Measurements from ENCODE around the gene ITPR3. TPM values are rescaled to one million over a fixed set of nuclear protein-coding genes. Genes with fewer than 3 reads are reported as not detected.
"Not testable (repeated sequence)": the region's sequence is repeated elsewhere in the genome, so short reads cannot be mapped to it uniquely, and the experiment has no call there.

The ITPR3 gene
- total and polyA plus RNA-seq, 2 experiments from 2014 or later = 4.9 to 10.4 TPM

DNA sequence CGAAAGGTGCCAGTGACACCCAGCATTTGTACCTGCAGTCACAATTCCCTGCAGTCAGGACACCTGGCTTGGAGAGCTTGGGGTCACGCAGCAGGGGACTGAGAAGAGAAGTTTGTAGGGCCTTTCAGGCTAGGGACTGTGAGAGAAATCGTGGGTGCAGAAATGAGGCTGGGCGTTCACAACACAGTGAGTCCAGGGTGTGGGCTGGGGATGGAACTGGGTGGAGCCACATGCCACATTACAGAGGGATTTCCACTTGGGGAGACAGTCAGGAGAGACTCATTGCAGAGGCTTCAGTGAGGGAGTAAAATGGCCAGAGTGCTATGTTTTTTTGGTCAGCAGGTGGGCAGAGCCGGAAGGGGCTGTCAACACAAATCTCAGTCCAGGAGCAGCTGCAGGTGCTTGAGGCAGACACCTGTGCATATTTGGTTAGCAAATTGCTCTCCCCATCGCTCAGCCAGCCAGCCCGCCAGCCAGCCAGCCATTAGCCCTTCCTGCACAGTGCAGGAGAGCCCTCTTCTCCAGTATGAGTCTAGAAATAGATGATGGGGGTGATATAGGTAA lies 7.4 kb downstream of the ITPR3 start:
- Histone ChIP-seq H3K9me2 (ENCODE audit: insufficient read depth) (no peaks in the 10 kb centered on the region), H3F3A (ENCODE audit: insufficient read depth) (no peaks in the 10 kb centered on the region), H3K27ac (no peak overlapping the region), H3K27me3 (replicated peaks; ENCODE audit: insufficient read depth) (no peaks in the 10 kb centered on the region), H3K9me3 (ENCODE audit: low read depth) (no peaks in the 10 kb centered on the region), H3K4me1 (ENCODE audit: insufficient read depth) (peaks cover 5% of the 10 kb centered on the region; the same call in 1 of the 2 replicates), H3K36me3 (ENCODE audit: low read depth) (no peaks in the 10 kb centered on the region), H3K79me2 (ENCODE audit: insufficient read depth) (peaks cover 22% of the 10 kb centered on the region), H3K4me3 (no peak overlapping the region), H4K20me1 (ENCODE audit: insufficient read depth) (no peaks in the 10 kb centered on the region), H2AFZ (no peak overlapping the region), H3K4me2 (ENCODE audit: unreplicated experiment) (no peak overlapping the region), H3K9ac (no peak overlapping the region)
- in situ Hi-C loops (cut with MboI) = no loop called here
- DNase-seq = peak; percentile 20
- TF ChIP-seq EZH2 (IDR thresholded peaks at IDR 0.05; ENCODE audit: insufficient read depth, poor library complexity, severe bottlenecking) (no peak), EZH2phosphoT487 (IDR thresholded peaks at IDR 0.05; ENCODE audit: insufficient read depth, low read depth) (no peak)
- 71 to 78% methylated on average over 7 of the region's 7 CpGs for WGBS, 2 experiments (ENCODE audit: low coverage in 1 of 2, low lambda C conversion rate in 2 of 2, missing lambda C conversion rate in 2 of 2)

- Histone ChIP-seq H4K20me1 (ENCODE audit: insufficient read depth) (no peaks in the 10 kb centered on the region), H3K4me2 (ENCODE audit: unreplicated experiment) (no peak overlapping the region), H3K4me3 (no peak overlapping the region), H3K27ac (no peak overlapping the region), H3K79me2 (ENCODE audit: insufficient read depth) (peaks cover 9% of the 10 kb centered on the region), H3K9me3 (ENCODE audit: low read depth) (no peaks in the 10 kb centered on the region), H3K9ac (no peak overlapping the region), H3K27me3 (replicated peaks; ENCODE audit: insufficient read depth) (no peaks in the 10 kb centered on the region), H3K9me2 (ENCODE audit: insufficient read depth) (no peaks in the 10 kb centered on the region), H3K4me1 (ENCODE audit: insufficient read depth) (peaks cover 10% of the 10 kb centered on the region), H3F3A (ENCODE audit: insufficient read depth) (no peaks in the 10 kb centered on the region), H3K36me3 (ENCODE audit: low read depth) (no peaks in the 10 kb centered on the region), H2AFZ (no peak overlapping the region)
- TF ChIP-seq EZH2phosphoT487 (IDR thresholded peaks at IDR 0.05; ENCODE audit: insufficient read depth, low read depth) (no peak), EZH2 (IDR thresholded peaks at IDR 0.05; ENCODE audit: insufficient read depth, poor library complexity, severe bottlenecking) (no peak)
- in situ Hi-C loops (cut with MboI) = no loop called here
- no peak for DNase-seq
- 86 to 88% methylated on average over 10 of the region's 10 CpGs for WGBS, 2 experiments (ENCODE audit: low coverage in 1 of 2, low lambda C conversion rate in 2 of 2, missing lambda C conversion rate in 2 of 2)
These were observed 8.9 kb downstream of the ITPR3 start for GRCh38 chr6:33630014-33630413.

DNA sequence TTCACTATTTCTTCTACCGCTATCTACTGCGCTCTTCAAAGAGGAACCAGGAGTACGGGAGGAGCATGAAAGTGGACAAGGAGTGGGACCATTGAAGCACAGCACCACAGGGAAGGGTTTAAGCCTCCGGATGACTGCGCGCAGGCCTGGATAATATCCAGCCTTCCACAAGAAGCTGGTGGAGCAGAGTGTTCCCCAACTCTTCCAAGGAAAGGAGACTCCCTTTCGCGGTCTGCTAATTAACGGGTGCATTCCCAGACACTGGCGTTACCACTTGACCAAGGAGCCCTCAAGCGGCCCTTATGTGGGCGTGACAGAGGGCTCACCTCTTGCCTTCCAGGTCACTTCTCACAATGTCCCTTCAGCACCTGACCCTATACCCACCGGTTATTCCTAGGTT lies 10.4 kb downstream of the ITPR3 start:
- H4K20me1 ChIP-seq (ENCODE audit: insufficient read depth); DNase-seq; H3K79me2 ChIP-seq (ENCODE audit: insufficient read depth); H3K9me3 ChIP-seq (ENCODE audit: low read depth); H3F3A ChIP-seq (ENCODE audit: insufficient read depth); H2AFZ ChIP-seq; H3K4me2 ChIP-seq (ENCODE audit: unreplicated experiment); H3K9ac ChIP-seq; H3K27me3 ChIP-seq (replicated peaks; ENCODE audit: insufficient read depth); H3K36me3 ChIP-seq (ENCODE audit: low read depth); H3K4me3 ChIP-seq; in situ Hi-C loops (cut with MboI); H3K9me2 ChIP-seq (ENCODE audit: insufficient read depth); H3K27ac ChIP-seq: not testable (repeated sequence)
- WGBS, 2 experiments (ENCODE audit: low coverage in 1 of 2, low lambda C conversion rate in 2 of 2, missing lambda C conversion rate in 2 of 2) = 94 to 95% methylated on average over 13 of the region's 13 CpGs
- peaks cover 10% of the 10 kb centered on the region for H3K4me1 ChIP-seq (ENCODE audit: insufficient read depth)

DNA sequence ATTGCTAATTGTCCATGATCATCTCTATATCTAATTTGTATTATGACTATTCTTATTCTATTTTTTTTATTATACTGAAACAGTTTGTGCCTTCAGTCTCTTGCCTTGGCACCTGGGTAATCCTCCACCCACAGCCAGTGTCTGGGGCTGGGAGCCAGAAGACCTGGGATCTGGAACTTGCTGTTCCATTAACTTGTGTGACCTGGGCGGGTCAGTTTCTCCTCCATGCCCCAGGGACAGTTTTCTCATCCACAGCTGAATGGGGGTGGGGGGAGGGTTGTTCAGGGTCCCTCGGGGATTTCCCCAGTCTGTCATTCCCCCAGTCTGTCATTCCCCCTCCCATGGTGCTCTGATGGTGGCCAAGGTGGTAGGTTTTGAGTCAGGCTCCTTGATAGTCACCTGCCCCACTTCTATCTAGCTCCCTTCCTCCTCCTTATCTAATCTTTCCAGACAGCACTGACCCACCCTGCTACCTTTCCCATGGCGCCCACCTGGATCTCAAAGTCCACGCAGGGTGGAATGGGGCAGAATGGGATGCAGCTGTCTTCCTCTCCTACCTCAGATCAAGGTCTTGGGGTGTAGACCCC lies 10.9 kb downstream of the ITPR3 start:
- Histone ChIP-seq H3K36me3 (ENCODE audit: low read depth) (no peaks in the 10 kb centered on the region), H2AFZ (no peak overlapping the region), H3K4me2 (ENCODE audit: unreplicated experiment) (no peak overlapping the region), H3K9me2 (ENCODE audit: insufficient read depth) (no peaks in the 10 kb centered on the region), H3K4me1 (ENCODE audit: insufficient read depth) (peaks cover 10% of the 10 kb centered on the region), H3K79me2 (ENCODE audit: insufficient read depth) (no peaks in the 10 kb centered on the region), H3K9me3 (ENCODE audit: low read depth) (no peaks in the 10 kb centered on the region), H3K4me3 (no peak overlapping the region), H3K27ac (no peak overlapping the region), H3F3A (ENCODE audit: insufficient read depth) (no peaks in the 10 kb centered on the region), H3K27me3 (replicated peaks; ENCODE audit: insufficient read depth) (no peaks in the 10 kb centered on the region), H3K9ac (no peak overlapping the region), H4K20me1 (ENCODE audit: insufficient read depth) (no peaks in the 10 kb centered on the region)
- no peak for DNase-seq
- WGBS, 2 experiments (ENCODE audit: low coverage in 1 of 2, low lambda C conversion rate in 2 of 2, missing lambda C conversion rate in 2 of 2) = 83 to 85% methylated on average over 4 of the region's 4 CpGs
- in situ Hi-C loops (cut with MboI) = no loop called here
- no peak for TF ChIP-seq EZH2phosphoT487 (IDR thresholded peaks at IDR 0.05; ENCODE audit: insufficient read depth, low read depth)
- no peak for TF ChIP-seq EZH2 (IDR thresholded peaks at IDR 0.05; ENCODE audit: insufficient read depth, poor library complexity, severe bottlenecking)

Data from GM23248 (cell line).